NB4 (cell line): ENCODE data around the gene OVOL3.

Experiments used
- MYC ChIP-seq: IDR thresholded peaks from 2 replicates; pipeline ENCODE4 v1.6.1; 2011; ENCODE audit warnings: low read depth, low read length
- POLR2A ChIP-seq: IDR thresholded peaks from 2 replicates; pipeline ENCODE4 v1.6.1; 2011; ENCODE audit warnings: mild to moderate bottlenecking; ENCODE audit not compliant: insufficient read length; ENCODE audit errors: extremely low read depth
- TF ChIP-seq, protein P1 (sequence below): IDR thresholded peaks from one replicate; pipeline ENCODE4 v1.5.1; 2012; ENCODE audit warnings: low read depth, low read length

- TF ChIP-seq, protein P1, sequence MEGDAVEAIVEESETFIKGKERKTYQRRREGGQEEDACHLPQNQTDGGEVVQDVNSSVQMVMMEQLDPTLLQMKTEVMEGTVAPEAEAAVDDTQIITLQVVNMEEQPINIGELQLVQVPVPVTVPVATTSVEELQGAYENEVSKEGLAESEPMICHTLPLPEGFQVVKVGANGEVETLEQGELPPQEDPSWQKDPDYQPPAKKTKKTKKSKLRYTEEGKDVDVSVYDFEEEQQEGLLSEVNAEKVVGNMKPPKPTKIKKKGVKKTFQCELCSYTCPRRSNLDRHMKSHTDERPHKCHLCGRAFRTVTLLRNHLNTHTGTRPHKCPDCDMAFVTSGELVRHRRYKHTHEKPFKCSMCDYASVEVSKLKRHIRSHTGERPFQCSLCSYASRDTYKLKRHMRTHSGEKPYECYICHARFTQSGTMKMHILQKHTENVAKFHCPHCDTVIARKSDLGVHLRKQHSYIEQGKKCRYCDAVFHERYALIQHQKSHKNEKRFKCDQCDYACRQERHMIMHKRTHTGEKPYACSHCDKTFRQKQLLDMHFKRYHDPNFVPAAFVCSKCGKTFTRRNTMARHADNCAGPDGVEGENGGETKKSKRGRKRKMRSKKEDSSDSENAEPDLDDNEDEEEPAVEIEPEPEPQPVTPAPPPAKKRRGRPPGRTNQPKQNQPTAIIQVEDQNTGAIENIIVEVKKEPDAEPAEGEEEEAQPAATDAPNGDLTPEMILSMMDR: no peak
- TF ChIP-seq POLR2A: no peak
- no peak for TF ChIP-seq MYC
Observed at GRCh38 chr19:36084231-36085009, 26.5 kb upstream of the OVOL3 start.
